Gastroesophageal sphincter (tissue), 3 donors: ENCODE results near the gene ARHGAP5.
"Not testable (repeated sequence)": the region's sequence is repeated elsewhere in the genome, so short reads cannot be mapped to it uniquely, and the experiment has no call there.

Source experiments
- POLR2A ChIP-seq, 2 donors: fragments of 450-650 bp; IDR thresholded peaks; one replicate each; pipeline ENCODE4 v1.6.1; 2017; ENCODE audit warnings: antibody characterized with exemption in 2 of 2, mild to moderate bottlenecking in 2 of 2, moderate library complexity in 1 of 2
- POLR2AphosphoS5 ChIP-seq: sonication (generic); formaldehyde crosslinking; IDR thresholded peaks from one replicate; pipeline ENCODE4 v1.6.1; 2017; ENCODE audit warnings: antibody characterized with exemption
- TF ChIP-seq, protein P1 (sequence below), 4 experiments: fragments of 200-600 bp in 2 of 4; fragments of 450-650 bp in 2 of 4; sonication (generic) in 1 of 4; IDR thresholded peaks; one replicate each; pipeline ENCODE4 v1.5.1; 2017 to 2019; ENCODE audit warnings: antibody characterized with exemption in 4 of 4, mild to moderate bottlenecking in 2 of 4, moderate library complexity in 2 of 4

DNA sequence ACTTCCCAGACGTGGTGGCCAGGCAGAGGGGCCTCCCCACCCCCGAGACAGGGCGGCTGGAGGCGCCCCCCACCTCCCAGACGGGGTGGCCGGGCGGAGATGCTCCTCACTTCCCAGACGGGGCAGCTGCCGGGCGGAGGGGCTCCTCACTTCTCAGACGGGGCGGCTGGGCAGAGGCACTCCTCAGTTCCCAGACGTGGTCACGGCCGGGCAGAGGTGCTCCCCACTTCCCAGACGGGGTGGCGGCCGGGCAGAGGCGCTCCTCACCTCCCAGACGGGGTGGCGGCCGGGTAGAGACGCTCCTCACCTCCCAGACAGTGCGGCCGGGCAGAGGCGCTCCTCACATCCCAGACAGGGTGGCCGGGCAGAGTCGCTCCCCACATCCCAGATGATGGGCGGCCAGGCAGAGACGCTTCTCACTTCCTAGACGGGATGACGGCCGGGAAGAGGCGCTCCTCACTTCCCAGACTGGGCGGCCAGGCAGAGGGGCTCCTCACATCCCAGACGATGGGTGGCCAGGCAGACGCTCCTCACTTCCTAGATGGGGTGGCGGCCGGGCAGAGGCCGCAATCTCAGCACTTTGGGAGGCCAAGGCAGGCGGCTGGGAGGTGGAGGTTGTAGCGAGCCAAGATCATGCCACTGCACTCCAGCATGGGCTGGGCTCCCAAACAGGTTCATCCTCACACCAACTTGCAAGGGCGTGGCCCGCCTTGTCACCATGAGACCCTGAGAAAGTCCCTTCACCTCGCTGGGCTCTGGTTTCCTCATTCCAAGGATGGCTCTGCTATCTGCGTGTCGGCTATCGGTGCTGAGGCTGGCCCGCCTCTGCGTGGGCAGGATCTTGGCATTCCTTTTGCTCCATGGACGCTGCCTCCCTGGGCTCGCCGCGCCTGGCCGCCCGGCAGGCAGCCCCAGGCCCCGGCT, 50.9 kb downstream of the ARHGAP5 start:
- TF ChIP-seq, protein P1, sequence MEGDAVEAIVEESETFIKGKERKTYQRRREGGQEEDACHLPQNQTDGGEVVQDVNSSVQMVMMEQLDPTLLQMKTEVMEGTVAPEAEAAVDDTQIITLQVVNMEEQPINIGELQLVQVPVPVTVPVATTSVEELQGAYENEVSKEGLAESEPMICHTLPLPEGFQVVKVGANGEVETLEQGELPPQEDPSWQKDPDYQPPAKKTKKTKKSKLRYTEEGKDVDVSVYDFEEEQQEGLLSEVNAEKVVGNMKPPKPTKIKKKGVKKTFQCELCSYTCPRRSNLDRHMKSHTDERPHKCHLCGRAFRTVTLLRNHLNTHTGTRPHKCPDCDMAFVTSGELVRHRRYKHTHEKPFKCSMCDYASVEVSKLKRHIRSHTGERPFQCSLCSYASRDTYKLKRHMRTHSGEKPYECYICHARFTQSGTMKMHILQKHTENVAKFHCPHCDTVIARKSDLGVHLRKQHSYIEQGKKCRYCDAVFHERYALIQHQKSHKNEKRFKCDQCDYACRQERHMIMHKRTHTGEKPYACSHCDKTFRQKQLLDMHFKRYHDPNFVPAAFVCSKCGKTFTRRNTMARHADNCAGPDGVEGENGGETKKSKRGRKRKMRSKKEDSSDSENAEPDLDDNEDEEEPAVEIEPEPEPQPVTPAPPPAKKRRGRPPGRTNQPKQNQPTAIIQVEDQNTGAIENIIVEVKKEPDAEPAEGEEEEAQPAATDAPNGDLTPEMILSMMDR (IDR thresholded peaks at IDR 0.05): not testable (repeated sequence)
- not testable (repeated sequence) for TF ChIP-seq POLR2A (IDR thresholded peaks at IDR 0.05); POLR2AphosphoS5
